T-helper 2 cell treated with Interferon-gamma antibody and Interleukin-4, amounts not matched to agents 100 ng/mL and 5 ng/mL, for 36 hours (primary cell): Measurements from ENCODE around the gene CD300E. TPM values are rescaled to one million over a fixed set of nuclear protein-coding genes. Genes with fewer than 3 reads are reported as not detected.
"Not testable (repeated sequence)": the region's sequence is repeated elsewhere in the genome, so short reads cannot be mapped to it uniquely, and the experiment has no call there.

Source experiments
- intact Hi-C: fragments of 100-400 bp; cut with micrococcal nuclease; formaldehyde crosslinking; loops from one replicate; pipeline ENCODE4 v1.15.1; 2023
- total RNA-seq: library from RNA; stranded (reverse); gene quantifications from 2 replicates; pipeline ENCODE4 v1.2.3, GENCODE V29; 2022

CD300E gene
- total RNA-seq, 1 donor from 2014 or later = not detected

DNA sequence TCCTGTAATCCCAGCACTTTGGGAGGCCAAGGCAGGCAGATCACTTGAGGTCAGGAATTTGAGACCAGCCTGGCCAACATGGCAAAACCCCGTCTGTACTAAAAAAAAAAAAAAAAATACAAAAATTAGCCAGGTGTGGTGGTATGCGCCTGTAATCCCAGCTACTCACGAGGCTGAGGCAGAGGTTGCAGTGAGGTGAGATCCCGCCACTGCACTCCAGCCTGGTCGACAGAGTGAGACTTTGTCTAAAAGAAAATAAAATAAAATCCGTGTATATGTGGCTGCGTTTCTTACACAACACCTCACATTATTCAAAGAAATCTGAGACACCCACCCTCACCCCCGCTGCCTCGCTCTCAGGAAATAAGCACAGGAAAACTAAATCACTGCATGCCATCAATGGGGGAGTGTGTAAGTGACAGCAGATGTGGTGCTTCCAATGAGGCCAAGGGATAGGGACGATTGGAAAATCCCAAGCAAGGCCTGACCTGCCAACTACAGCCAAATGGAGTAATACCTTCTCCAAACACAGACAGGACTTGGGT lies 13.1 kb upstream of the CD300E start:
- intact Hi-C loops = not testable (repeated sequence)

DNA sequence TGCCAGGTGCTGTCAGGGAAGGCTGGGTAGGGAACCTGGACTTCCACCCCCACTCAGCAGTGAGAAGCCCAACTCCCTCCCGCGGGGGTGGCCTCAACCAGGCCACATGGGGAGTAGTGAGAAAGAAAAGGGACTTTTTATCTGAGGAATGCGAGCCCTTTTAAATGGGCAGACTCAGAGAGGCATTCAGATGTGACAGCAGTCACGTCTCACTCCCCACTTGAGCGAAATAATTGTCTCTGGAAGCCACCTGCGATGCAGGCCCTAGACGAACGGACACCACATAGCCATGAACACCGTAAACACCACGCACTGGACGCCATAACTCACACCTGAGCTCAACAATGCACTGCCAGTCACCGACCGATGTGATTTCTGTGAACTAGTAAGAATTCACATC lies 11.9 kb upstream of the CD300E start:
- intact Hi-C loops = no loop called here

DNA sequence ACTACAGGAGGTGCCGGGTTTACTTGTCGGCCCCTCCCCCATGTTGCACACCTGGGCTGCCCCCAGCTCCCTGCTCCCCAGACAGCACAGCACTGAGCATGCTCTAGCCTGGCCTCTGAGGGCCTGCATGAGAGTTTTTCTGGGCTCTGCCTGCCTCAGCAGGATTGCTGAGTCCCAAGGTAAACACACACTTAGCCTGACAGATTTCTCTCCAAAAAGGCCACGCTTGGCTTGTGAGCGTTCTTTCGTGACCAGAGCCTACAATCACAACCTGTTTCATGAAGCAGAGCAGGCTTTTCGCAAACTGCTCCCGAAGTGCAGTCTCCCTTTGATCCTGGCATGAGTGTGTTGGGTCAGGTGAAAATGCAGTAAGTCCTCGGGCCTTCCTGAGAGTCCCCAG lies 9.8 kb upstream of the CD300E start:
- intact Hi-C loops = no loop called here

DNA sequence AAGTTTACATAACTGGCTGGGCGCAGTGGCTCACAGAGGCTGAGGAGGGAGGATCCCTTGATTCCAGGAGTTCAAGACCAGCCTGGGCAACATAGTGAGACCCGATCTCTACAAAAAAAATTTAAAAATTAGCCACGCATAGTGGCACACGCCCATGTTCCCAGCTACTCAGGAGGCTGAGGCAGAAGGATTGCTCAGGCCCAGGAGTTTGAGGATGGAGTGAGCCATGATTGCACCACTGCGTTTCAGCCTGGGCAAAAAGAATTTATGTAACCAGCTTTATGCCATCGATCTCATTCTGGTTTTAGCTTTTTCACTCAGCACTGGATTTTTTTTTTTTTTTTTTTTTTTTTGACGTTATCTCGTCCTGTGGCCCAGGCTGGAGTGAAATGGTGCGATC lies 9.1 kb upstream of the CD300E start:
- intact Hi-C loops = no loop called here

DNA sequence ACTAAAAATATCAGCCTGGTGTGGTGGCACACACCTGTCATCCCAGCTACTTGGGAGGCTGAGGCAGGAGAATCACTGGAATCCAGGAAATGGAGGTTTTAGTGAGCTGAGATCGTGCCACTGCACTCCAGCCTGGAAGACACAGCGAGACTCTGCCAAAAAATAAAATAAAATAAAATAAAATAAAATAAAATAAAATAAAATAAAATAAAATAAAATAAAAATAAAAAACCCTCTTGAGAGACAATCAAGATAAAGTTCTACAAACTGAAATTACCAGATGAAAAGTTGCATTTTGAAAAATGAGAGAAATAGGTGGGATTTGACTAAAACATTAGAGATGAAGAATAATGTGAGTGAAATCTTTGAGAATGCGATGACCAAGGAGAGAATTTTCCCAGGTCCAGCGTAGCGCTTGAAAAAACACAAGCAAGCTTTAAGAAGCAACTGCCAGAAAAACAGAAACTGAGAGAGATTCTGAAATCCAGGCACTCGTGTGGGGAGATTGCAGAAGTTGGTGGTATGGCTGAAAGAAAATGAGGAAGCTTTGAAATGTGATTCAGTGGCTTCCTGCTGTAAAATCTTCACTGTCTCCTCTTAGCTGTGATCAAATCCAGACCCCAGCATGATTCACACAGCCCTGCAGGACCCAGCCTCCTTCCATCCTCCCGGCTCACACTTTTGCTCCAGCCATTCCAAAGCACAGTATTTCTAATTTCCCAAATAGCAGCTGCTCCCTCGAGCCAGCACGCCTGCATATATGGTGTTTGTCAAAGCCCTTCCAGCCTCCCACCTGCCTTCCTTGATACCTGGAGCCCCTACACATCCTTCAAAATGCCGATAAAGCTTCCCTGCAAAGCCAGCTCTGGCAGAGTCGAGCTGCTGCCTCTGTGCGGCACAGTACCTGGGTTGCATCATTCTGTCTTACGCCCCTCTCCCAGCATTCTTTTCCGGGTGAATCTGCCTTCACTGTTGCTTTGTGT lies 8.2 kb upstream of the CD300E start:
- intact Hi-C loops = no loop called here

DNA sequence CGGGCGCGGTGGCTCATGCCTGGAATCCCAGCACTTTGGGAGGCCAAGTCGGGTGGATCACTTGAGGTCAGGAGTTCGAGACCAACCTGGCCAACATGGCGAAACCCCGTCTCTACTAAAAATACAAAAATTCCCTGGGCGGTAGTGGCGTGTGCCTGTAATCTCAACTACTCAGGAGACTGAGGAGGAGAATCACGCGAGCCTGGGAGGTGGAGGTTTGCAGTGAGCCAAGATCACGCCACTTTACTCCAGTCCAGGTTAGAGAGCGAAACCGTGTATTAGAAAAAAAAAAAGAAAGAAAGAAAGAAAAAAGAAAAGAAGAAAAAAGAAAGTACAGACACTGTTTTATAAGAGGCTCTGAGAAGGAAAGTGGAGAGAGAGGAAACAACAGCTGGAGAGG lies 6.7 kb upstream of the CD300E start:
- intact Hi-C loops = not testable (repeated sequence)

DNA sequence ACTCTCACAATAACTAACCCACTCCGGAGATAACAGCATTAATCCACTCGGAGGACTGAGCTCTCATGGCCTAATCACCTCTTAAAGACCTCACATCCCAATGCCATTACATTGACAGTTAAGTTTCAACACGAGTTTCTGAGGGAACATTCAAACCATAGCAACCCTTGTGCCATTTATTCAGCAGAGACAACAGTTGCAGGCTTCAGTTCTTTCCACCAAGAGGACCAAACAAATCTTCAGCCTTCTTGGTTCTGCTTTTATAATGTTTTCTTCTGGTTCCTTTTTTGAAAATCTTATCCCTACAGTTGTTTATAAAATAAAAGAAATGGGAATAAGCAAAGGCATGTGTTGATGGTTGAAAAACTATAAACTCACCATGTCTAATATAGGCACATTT lies 2.1 kb upstream of the CD300E start:
- intact Hi-C loops = no loop called here

DNA sequence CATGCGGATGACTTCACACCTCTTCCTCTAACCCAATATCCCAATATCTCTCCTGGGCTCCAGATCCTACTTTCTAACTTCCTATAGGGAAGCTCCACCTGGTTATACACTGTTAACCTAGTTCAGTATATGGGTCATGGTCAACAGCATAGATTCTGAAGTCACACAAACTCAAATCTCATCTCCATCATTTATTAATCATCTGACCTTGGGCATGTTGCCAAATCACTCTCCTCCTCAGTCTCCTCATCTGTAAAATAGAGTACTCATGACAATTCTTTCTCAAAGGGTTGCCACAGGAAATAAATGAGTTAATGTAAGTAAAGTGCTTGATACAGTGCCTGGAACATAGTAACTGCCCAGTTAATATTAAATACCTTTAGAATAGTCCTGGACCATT lies 593 bp upstream of the CD300E start:
- intact Hi-C loops = no loop called here

DNA sequence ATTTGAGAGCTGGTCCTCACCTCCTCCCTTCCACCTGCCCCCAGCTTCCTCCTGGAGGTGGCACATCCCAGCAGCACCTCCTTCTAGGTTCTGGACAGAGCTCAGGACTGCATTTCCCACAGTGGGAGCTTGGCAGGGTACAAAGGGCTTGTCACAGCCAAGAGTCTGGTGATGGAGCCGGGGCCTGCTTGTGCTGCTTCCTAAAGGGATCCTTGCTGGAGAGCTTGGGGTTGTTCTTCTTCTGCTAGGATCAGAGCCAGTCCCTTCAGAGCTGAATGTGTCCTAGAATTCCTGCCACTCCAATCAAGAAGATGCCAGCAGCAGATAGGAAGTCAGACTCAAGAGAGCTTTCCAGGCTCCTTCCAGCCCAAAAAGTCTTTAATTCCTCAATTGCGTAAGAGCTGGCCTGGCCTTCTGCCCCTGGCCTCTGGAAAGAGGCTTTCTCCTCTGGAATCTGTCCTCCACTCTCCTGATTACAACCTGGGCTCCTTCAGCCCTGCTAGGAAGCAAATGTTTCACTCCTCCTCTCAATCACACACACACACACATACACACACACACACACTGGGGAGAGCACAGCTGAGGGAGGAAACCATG lies 4.4 kb downstream of the CD300E start:
- intact Hi-C loops = no loop called here

DNA sequence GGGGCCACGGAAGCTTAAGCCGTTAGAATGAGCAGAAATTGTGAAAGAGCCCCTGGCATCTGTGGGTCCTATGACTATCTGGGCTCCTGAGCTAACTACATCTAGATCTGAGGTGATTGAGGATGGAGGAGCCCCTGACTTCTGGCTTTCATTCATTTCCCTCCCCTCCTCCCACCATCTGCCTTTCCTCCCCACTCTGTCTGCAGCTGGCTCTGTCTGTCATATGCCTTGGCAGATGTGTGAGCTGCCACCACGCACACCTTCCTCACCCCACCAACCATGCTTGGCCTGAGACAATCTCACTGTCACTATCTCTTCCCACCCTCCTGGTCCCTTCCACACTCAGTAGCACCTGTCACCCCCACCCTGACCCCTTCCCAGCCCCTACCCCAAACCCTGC lies 5.1 kb downstream of the CD300E start:
- intact Hi-C loops = no loop called here

DNA sequence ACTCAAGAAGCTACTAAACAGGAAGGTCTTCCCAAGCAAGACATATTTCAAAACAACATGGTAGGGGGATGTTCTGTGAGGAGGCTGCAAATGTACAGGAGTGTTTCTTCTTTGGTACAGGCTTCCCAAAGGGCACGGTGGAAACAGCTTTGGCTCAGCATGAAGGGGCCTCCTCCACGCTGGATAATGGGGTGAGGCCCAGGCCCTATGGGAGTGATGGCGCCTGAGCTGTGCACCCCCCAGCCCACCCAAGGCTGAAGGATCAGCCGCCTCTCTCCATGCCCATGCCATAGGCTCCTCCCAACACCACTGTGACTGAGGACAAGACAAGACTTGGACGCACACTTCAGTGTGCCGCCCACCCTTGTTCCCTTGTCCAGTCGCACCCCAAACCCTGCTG lies 6.8 kb downstream of the CD300E start:
- intact Hi-C loops = no loop called here

DNA sequence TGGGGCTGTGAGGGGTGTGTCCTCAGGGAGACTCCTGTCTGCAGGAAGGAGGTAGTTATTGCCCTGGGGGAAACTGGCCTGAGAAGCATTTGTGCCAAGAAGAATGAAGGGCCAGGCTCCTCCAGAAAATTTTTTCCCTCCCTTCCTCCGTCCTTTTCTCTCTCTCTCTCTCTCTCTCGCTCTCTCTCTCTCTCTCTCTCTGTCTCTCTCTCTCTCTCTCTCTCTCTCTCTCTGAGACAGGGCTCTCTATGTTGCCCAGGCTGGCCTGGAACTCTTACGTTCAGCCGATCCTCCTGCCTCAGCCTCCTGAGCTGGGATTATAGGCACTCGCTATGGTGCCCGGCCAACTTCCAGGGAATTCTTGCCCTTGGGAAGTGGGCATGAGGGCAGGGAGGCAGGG lies 11.5 kb downstream of the CD300E start:
- intact Hi-C loops = no loop called here

DNA sequence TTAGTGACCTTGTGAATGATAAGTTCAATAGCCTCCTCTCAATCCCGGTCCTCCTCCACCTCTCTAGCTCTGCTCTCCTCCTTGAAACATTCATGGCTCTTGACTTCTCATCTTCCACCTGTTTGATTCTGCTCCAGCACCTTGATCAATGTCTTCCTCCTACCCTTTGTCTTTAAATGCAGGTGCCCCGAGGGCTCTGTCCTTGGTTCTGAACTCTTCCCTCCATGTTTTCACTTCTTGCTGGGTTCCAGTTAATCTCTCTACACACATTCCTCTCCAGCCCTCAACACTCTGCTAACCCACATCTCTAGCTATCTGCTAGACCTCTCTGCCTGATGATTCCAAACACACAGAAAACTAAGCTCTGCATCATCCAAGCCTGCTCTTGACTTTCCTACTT lies 13.4 kb downstream of the CD300E start:
- intact Hi-C loops = no loop called here

DNA sequence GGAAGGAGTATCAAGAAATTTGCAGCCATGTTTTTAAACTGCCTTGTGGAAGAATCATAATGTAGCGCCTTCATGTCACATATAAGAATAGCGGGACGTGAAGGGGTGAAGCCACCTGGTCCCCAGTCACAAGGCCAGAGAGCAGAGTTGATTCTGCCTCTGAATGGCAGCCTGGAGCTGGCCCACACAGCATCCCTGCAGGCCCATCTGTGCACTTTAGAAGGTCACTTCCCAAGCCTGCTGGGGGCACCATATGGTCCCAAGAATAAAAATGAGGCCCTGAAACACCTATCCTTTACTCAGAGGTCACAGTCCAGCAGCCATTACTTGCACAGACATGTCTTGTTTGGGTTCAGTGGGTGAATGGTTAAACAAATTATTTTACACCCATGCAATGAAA lies 15.0 kb downstream of the CD300E start:
- intact Hi-C loops = no loop called here

DNA sequence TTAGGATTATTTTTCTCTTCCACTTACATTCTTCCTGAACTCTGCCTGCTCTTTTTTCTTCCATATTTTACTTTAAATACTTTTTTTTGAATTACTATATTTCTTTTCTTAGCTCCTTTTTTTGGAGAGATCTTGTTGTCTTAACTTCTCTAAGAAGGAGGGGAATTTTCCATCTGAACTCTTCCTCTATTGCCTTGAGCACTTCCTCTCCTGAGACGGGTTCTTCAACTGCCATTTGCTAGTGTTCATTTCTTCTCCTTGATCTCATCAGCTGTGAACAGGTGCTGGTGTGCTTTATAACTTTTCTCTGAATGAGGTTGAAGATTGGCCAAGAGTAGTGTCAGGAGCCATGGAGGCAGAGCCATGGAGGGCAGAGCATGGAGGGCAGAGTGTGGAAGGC lies 16.3 kb downstream of the CD300E start:
- intact Hi-C loops = no loop called here

DNA sequence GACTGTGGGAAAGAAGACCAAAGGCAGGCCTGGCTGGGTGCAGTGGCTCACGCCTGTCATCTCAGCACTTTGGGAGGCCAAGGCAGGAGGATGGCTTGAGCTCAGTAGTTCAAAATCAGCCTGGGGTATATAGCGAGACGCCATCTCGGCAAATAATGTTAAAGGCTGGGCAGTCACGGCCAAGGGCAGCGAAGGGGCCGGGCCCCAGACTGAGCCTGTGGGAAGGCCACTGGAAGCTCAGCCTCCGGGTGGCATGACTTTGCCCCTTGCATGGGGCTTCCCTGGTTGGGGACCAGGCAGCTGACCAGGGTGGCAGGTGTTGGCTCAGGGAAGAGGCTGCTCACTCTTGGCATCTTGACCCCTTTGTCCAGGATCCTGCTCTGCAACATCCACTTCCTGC lies 17.5 kb downstream of the CD300E start:
- intact Hi-C loops = no loop called here

DNA sequence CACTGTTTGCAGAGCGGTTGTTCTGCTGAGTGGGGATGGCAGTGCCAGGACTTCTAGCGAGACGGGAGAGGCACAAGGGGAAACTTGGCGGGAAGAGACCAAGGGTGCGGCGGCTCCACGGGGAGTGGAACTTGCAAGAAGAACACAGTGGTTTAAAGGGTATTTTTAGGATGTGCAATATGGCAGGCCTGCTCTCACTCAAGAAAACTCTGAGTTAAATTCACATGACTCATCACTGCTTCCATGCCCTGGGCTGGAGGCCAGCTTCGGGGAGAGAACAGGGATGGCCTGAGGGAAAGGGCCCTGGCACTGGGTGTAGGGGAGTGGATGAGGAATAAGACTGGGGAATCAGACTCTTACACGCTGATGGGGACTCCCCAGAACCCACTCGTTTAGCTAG lies 18.2 kb downstream of the CD300E start:
- intact Hi-C loops = no loop called here

DNA sequence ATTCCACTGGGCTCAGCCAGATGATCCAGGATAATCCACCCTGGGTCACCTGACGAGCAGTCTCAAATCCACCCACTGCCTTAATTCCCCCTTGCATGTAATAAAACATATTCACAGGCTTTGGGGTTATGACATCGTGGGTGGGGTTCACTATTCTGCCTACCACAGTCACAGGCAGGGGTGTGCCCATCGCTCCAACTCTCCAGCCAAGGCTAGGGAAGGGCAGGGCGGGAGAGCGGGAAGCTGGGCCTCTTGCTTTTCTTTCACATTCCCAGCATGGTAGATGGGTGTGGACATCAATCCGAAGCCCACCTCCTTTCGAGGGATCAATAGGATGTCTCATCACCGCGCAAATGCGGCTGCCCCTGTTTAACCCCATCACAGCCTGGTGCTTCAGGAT lies 18.8 kb downstream of the CD300E start:
- intact Hi-C loops = loop anchor here (5.0 kb wide), 1 partner anchor 57 kb away; the partner anchor contains the start of gene CD300C

DNA sequence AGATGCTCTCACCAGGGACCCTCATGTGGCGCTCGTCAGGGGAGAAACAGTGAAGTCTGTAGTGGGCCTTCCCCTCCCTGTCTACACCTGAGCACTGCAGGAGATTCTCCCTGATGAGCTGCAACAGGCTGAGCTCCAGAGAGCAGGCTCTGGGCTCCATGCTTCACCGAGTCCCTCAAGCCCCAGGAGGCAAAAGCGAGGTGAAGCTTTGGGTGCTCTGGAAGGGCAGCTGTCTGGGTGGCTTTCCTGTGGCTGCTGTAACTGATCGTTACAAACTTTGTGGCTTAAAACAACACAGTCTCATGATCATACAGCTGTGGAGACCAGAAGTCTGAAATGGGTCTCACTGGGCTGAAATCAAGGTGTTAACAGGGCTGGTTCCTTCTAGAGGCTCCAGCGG lies 19.3 kb downstream of the CD300E start:
- intact Hi-C loops = loop anchor here (5.0 kb wide), 1 partner anchor 57 kb away; the partner anchor contains the start of gene CD300C

DNA sequence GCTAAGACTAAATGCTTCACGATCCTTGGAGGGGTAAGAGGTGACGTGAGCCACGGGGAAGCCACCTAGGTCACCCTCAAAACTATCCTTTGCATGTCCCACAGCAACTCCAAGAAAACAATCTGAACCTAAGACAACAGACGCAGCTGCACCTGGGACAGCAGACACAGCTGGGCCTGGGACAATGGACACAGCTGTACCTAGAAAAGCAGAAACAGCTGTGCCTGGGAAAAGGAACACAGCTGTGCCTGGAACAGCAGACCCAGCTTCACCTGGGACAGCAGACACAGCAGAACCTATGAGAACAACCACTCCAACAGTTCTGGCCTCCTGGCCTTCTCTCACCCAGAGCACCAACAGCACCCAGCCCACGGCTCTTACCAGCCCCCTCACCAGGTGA lies 19.8 kb downstream of the CD300E start:
- intact Hi-C loops = loop anchor here (5.0 kb wide), 1 partner anchor 56 kb away; the partner anchor contains the start of gene CD300C

DNA sequence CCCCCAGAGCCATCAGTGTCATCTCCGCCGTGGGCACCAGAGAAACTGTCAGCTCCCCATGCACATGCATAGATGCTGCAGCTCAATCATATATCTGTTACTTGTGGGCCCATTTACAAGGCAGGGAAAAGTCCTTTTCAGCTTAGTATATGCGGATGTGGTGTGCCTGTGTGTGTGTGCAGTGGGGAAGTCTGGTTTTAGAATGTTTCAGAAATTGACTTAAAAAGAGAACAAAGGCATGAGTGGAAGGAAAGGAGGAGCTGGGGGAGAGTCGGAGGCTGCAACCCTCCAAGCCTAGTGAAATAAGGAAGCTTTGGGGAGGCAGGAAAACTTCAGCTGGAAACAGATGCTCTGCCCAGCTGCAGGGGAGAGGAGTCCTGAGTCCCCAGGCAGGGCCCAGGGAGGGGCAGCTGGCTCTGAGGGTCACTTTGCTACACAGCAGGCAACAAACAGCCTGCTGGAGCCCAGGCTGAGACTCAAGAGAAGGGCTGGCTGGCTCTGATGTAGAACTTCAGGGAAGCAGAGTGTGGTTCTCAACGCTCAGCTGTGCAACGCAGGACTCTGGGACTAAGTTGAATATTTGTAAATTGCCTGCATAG lies 20.4 kb downstream of the CD300E start:
- intact Hi-C loops = loop anchor here (5.0 kb wide), 1 partner anchor 56 kb away; the partner anchor contains the start of gene CD300C
